HG03460 (cell line): ENCODE data around the gene C22orf23.

Source experiments
- ATAC-seq: cut with Tn5 transposase; IDR thresholded peaks from one replicate; pipeline ENCODE4 v1.9.1; 2021; ENCODE audit not compliant: unreplicated experiment

C22orf23 gene

GRCh38 chr22:37926771-37927636 lies 26.4 kb downstream of the C22orf23 start:
- no peak for ATAC-seq

- ATAC-seq = no peak
Measured at GRCh38 chr22:37926358-37926757, 27.0 kb downstream of the C22orf23 start.

GRCh38 chr22:37925767-37926166 lies 27.6 kb downstream of the C22orf23 start:
- ATAC-seq = no peak

- no peak for ATAC-seq
Measured at GRCh38 chr22:37925330-37925729, 28.1 kb downstream of the C22orf23 start.

- ATAC-seq = no peak
Measured at GRCh38 chr22:37924386-37925065, 28.9 kb downstream of the C22orf23 start.

- ATAC-seq = no peak
Measured at GRCh38 chr22:37923927-37924326, 29.5 kb downstream of the C22orf23 start.

- ATAC-seq = no peak
Measured at GRCh38 chr22:37922191-37922590, 31.2 kb downstream of the C22orf23 start.

GRCh38 chr22:37920126-37920525 lies 33.3 kb downstream of the C22orf23 start:
- ATAC-seq = no peak

GRCh38 chr22:37918580-37919270 lies 34.7 kb downstream of the C22orf23 start:
- ATAC-seq = no peak

- ATAC-seq = no peak
Measured at GRCh38 chr22:37917874-37918548, 35.4 kb downstream of the C22orf23 start.

- ATAC-seq = no peak
Measured at GRCh38 chr22:37916311-37916710, 37.1 kb downstream of the C22orf23 start.

GRCh38 chr22:37913233-37913721 lies 40.1 kb downstream of the C22orf23 start:
- ATAC-seq = no peak

- ATAC-seq = no peak
Measured at GRCh38 chr22:37912171-37912570, 41.2 kb downstream of the C22orf23 start.

- no peak for ATAC-seq
Measured at GRCh38 chr22:37911697-37912096, 41.7 kb downstream of the C22orf23 start.

GRCh38 chr22:37910890-37911672 lies 42.3 kb downstream of the C22orf23 start:
- no peak for ATAC-seq

- ATAC-seq = no peak
Measured at GRCh38 chr22:37909766-37910165, 43.6 kb downstream of the C22orf23 start.

GRCh38 chr22:37907036-37907954 lies 46.1 kb downstream of the C22orf23 start:
- no peak for ATAC-seq

- ATAC-seq = no peak
Measured at GRCh38 chr22:37906364-37907008, 46.9 kb downstream of the C22orf23 start.
